Measurements from ENCODE around the gene ANGPTL1. TPM values are rescaled to one million over a fixed set of nuclear protein-coding genes. Genes with fewer than 3 reads are reported as not detected.

Gene ANGPTL1
- total and polyA plus RNA-seq, 7 donors: 1.4 to 173 (median 117) TPM

DNA sequence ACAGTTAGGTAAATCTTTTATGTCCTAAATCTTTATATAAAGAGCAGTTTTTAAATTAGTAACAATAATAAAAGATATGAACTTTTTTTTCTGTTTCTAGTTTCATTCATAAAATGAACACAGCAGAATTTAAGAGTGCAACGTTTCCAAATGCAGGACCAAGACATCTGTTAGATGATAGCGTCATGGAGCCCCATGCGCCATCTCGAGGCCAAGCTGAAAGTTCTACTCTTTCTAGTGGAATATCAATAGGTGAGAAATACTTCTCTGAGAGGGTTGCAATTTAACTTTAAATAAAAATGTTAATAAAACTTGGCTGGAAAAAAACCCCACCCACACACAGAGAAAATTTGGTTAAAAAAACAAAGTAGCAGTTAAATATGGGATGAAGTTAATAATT lies 15.0 kb upstream of the ANGPTL1 start:
- TF ChIP-seq EP300 (IDR thresholded peaks at IDR 0.05): no peak
- no peak for TF ChIP-seq POLR2A (IDR thresholded peaks at IDR 0.05)
- TF ChIP-seq, protein P1, sequence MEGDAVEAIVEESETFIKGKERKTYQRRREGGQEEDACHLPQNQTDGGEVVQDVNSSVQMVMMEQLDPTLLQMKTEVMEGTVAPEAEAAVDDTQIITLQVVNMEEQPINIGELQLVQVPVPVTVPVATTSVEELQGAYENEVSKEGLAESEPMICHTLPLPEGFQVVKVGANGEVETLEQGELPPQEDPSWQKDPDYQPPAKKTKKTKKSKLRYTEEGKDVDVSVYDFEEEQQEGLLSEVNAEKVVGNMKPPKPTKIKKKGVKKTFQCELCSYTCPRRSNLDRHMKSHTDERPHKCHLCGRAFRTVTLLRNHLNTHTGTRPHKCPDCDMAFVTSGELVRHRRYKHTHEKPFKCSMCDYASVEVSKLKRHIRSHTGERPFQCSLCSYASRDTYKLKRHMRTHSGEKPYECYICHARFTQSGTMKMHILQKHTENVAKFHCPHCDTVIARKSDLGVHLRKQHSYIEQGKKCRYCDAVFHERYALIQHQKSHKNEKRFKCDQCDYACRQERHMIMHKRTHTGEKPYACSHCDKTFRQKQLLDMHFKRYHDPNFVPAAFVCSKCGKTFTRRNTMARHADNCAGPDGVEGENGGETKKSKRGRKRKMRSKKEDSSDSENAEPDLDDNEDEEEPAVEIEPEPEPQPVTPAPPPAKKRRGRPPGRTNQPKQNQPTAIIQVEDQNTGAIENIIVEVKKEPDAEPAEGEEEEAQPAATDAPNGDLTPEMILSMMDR (IDR thresholded peaks at IDR 0.05): no peak
- no peak for TF ChIP-seq POLR2AphosphoS5 (IDR thresholded peaks at IDR 0.05)
- intact Hi-C loops (cut with DNase I): no loop called here
- Histone ChIP-seq H3K36me3 (peaks cover 0 to 6% (median 0%) of the 10 kb centered on the region in 4 donors), H3K4me3 (no peak overlapping the region), H3K4me1 (no peaks in the 10 kb centered on the region), H3K9me3 (no peaks in the 10 kb centered on the region), H3K27me3 (no peaks in the 10 kb centered on the region), H3K27ac (no peak overlapping the region)
- WGBS, 2 donors: 91 to 92% methylated on average over 4 of the region's 4 CpGs
- no peak for DNase-seq

GRCh38 chr1:178881950-178882349 lies 11.1 kb upstream of the ANGPTL1 start:
- intact Hi-C loops (cut with DNase I): no loop called here
- Histone ChIP-seq H3K36me3 (peaks cover 0 to 6% (median 0%) of the 10 kb centered on the region in 4 donors), H3K9me3 (no peaks in the 10 kb centered on the region), H3K27me3 (no peaks in the 10 kb centered on the region), H3K4me1 (no peaks in the 10 kb centered on the region), H3K27ac (no peak overlapping the region), H3K4me3 (no peak overlapping the region)
- no peak for TF ChIP-seq POLR2AphosphoS5 (IDR thresholded peaks at IDR 0.05)
- TF ChIP-seq POLR2A (IDR thresholded peaks at IDR 0.05): no peak
- TF ChIP-seq, protein P1 (IDR thresholded peaks at IDR 0.05): no peak
- no peak for TF ChIP-seq EP300 (IDR thresholded peaks at IDR 0.05)
- 95 to 96% methylated on average over 3 of the region's 3 CpGs for WGBS, 2 donors
- DNase-seq: no peak

DNA sequence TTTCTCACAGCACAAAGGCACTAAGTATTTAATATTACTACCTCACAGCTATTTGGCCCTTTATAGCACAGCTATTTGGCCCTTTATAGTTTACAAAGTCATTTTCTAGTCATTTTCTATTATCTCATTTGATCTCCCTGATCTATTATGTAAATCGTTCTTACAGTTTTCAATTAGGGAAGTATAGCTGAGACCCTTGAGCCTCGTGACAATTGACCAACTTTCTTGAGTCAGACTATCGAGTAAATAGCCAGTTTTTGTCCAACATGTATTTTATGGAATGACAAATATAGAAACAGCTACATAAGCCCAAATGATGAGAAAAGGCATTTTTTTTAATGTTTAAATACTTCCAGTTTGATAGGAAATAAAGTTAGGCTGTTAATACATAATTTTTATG lies 7.0 kb upstream of the ANGPTL1 start:
- Histone ChIP-seq H3K9me3 (no peaks in the 10 kb centered on the region), H3K27me3 (no peaks in the 10 kb centered on the region), H3K36me3 (no peaks in the 10 kb centered on the region), H3K4me3 (no peak overlapping the region), H3K27ac (no peak overlapping the region), H3K4me1 (peaks cover 0 to 2% (median 0%) of the 10 kb centered on the region in 4 donors)
- intact Hi-C loops (cut with DNase I): no loop called here
- no peak for DNase-seq
- TF ChIP-seq EP300 (IDR thresholded peaks at IDR 0.05): no peak
- TF ChIP-seq POLR2AphosphoS5 (IDR thresholded peaks at IDR 0.05): no peak
- TF ChIP-seq POLR2A (IDR thresholded peaks at IDR 0.05): no peak
- TF ChIP-seq, protein P1 (IDR thresholded peaks at IDR 0.05): no peak
- 88% methylated on average over 3 of the region's 3 CpGs for WGBS, 2 donors

GRCh38 chr1:178875936-178876335 lies 5.1 kb upstream of the ANGPTL1 start:
- intact Hi-C loops (cut with DNase I): no loop called here

More at GRCh38 chr1:178875936-178876335, 5.1 kb upstream of the ANGPTL1 start:
- Histone ChIP-seq H3K27me3 (no peaks in the 10 kb centered on the region), H3K36me3 (no peaks in the 10 kb centered on the region), H3K9me3 (no peaks in the 10 kb centered on the region), H3K27ac (no peak overlapping the region), H3K4me1 (peaks cover 0 to 20% (median 17%) of the 10 kb centered on the region in 4 donors), H3K4me3 (no peak overlapping the region)
- TF ChIP-seq POLR2A (IDR thresholded peaks at IDR 0.05) (no peak), POLR2AphosphoS5 (IDR thresholded peaks at IDR 0.05) (no peak), EP300 (IDR thresholded peaks at IDR 0.05) (no peak)
- TF ChIP-seq, protein P1 (IDR thresholded peaks at IDR 0.05): no peak
- no peak for DNase-seq
